ENCODE results near the gene INPP5A.

DNA sequence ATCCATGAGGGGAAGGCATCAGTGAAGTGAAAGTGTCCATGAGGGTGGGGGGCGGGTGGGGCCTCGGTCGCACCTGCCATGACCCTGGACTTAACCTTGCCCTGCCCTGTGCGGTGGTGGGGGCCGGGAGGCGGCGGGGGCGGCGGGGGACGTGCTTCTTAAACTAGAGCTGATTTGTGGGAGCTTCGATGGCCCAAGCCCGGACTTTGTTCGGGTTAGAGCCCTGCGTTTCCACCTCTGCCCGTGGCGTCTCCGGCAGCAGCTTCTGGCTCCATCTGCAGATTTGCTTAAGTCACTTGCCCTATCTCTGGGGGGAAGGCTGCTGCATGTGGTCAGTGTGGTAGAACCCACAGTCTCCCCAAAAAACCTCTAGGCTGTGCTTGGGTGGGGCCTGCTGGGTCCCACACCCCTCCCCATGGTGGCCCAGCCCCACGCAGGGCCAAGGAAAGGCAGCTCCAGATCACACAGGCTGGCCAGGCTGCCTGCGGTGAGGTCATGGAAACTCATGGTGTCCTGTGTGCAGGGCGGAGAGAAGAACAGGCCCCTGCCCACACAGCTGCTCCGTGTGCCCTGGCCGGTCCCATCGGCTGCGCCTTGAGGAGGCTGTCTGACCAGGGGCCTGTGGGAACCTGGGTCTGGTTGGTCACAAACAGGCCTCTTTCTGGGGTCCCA is 93.2 kb downstream of the INPP5A start:
- TF ChIP-seq POLR2A (IDR thresholded peaks at IDR 0.05) (no peak), POLR2AphosphoS5 (IDR thresholded peaks at IDR 0.05) (peak in 2 of 3 donors; percentile 41 to 47)
- TF ChIP-seq, protein P1, sequence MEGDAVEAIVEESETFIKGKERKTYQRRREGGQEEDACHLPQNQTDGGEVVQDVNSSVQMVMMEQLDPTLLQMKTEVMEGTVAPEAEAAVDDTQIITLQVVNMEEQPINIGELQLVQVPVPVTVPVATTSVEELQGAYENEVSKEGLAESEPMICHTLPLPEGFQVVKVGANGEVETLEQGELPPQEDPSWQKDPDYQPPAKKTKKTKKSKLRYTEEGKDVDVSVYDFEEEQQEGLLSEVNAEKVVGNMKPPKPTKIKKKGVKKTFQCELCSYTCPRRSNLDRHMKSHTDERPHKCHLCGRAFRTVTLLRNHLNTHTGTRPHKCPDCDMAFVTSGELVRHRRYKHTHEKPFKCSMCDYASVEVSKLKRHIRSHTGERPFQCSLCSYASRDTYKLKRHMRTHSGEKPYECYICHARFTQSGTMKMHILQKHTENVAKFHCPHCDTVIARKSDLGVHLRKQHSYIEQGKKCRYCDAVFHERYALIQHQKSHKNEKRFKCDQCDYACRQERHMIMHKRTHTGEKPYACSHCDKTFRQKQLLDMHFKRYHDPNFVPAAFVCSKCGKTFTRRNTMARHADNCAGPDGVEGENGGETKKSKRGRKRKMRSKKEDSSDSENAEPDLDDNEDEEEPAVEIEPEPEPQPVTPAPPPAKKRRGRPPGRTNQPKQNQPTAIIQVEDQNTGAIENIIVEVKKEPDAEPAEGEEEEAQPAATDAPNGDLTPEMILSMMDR (IDR thresholded peaks at IDR 0.05 in 8 of 11, conservative IDR thresholded peaks at IDR 0.05 in 3 of 11), result no peak
